HCT116 (cell line): ENCODE data around the gene VCPKMT.

Source experiments
- ATF3 ChIP-seq: IDR thresholded peaks from 2 replicates; pipeline ENCODE4 v1.6.1; 2012
- CEBPB ChIP-seq: IDR thresholded peaks from 2 replicates; pipeline ENCODE4 v1.6.1; 2012; ENCODE audit warnings: low read depth
- CTCF ChIP-seq, 3 experiments: fragments of 200-600 bp in 1 of 3; sonication (generic) in 1 of 3; IDR thresholded peaks in 2 of 3; conservative IDR thresholded peaks in 1 of 3; 2 replicates each; pipeline ENCODE4 v1.5.1; 2012 to 2017; ENCODE audit warnings: low read depth in 2 of 3, low read length in 2 of 3, antibody characterized with exemption in 1 of 3, borderline replicate concordance in 1 of 3, control low read depth in 1 of 3, mild to moderate bottlenecking in 1 of 3, mixed read lengths in 1 of 3, mixed run types in 1 of 3, moderate library complexity in 1 of 3; ENCODE audit not compliant: insufficient read depth in 1 of 3
- ELF1 ChIP-seq: IDR thresholded peaks from 2 replicates; pipeline ENCODE4 v1.6.1; 2012; ENCODE audit warnings: low read depth, borderline replicate concordance
- EZH2 ChIP-seq: fragments of 200-600 bp; sonication (generic); IDR thresholded peaks from 2 replicates; pipeline ENCODE4 v1.6.1; 2017; ENCODE audit warnings: antibody characterized with exemption, mixed run types
- EZH2phosphoT487 ChIP-seq: fragments of 200-600 bp; IDR thresholded peaks from 2 replicates; pipeline ENCODE4 v1.6.1; 2018; ENCODE audit warnings: antibody characterized with exemption, borderline replicate concordance
- JUND ChIP-seq: IDR thresholded peaks from 2 replicates; pipeline ENCODE4 v1.6.1; 2012
- POLR2A ChIP-seq: IDR thresholded peaks from 2 replicates; pipeline ENCODE4 v1.7.0; 2011; ENCODE audit warnings: borderline replicate concordance; ENCODE audit not compliant: insufficient read depth, insufficient read length; ENCODE audit errors: extremely low read depth
- POLR2AphosphoS5 ChIP-seq: IDR thresholded peaks from 2 replicates; pipeline ENCODE4 v1.6.1; 2011; ENCODE audit warnings: mild to moderate bottlenecking, low read depth, low read length, moderate library complexity
- RAD21 ChIP-seq: IDR thresholded peaks from 2 replicates; pipeline ENCODE4 v1.6.1; 2012; ENCODE audit warnings: low read depth, mild to moderate bottlenecking
- SIN3A ChIP-seq: IDR thresholded peaks from 2 replicates; pipeline ENCODE4 v1.6.1; 2012; ENCODE audit warnings: low read depth
- SRF ChIP-seq: IDR thresholded peaks from 2 replicates; pipeline ENCODE4 v1.6.1; 2012; ENCODE audit warnings: low read depth

GRCh38 chr14:50084666-50085065 lies 31.7 kb downstream of the VCPKMT start:
- TF ChIP-seq CTCF (IDR thresholded peaks at IDR 0.05 in 2 of 3, conservative IDR thresholded peaks at IDR 0.05 in 1 of 3; ENCODE audit: borderline replicate concordance in 1 of 3, insufficient read depth in 1 of 3, low read depth in 2 of 3, low read length in 2 of 3) (no peak), EZH2phosphoT487 (no peak), POLR2A (no peak), CEBPB (no peak), JUND (no peak), SIN3A (no peak), SRF (no peak), RAD21 (no peak), ATF3 (no peak), POLR2AphosphoS5 (no peak), ELF1 (no peak), EZH2 (no peak)
